CD8-positive, alpha-beta memory T cell (primary cell): ENCODE measurements around the gene TAF11L9. TPM values are rescaled to one million over a fixed set of nuclear protein-coding genes. Genes with fewer than 3 reads are reported as not detected.
"Not testable (repeated sequence)": the region's sequence is repeated elsewhere in the genome, so short reads cannot be mapped to it uniquely, and the experiment has no call there.

ENCODE experiments used
- CTCF ChIA-PET: fragments of 350-600 bp; sonication (Branson Sonifier 250); formaldehyde crosslinking; loops from one replicate; lab custom pipeline; 2021; ENCODE audit warnings: antibody characterized with exemption; lab: Charles Lee
- POLR2A ChIA-PET: fragments of 350-600 bp; sonication (Branson Sonifier 250); formaldehyde crosslinking; loops from one replicate; lab custom pipeline; 2021; ENCODE audit warnings: antibody characterized with exemption; lab: Charles Lee
- DNase-seq, 5 donors: peaks; one replicate each; pipeline versions ENCODE4 v3.0.0 to v3.0.0-alpha.2; 2020 to 2022; ENCODE audit warnings: mixed read lengths in 1 of 5
- H3K27ac ChIP-seq: one replicate; pipeline ENCODE4 v1.7.0; 2013; ENCODE audit warnings: low read depth, mild to moderate bottlenecking, low read length, moderate library complexity
- H3K27me3 ChIP-seq: 2 replicates; pipeline ENCODE4 v1.7.0; 2013; ENCODE audit warnings: low read length, mild to moderate bottlenecking; ENCODE audit not compliant: insufficient read depth, poor library complexity, severe bottlenecking
- H3K36me3 ChIP-seq: 2 replicates; pipeline ENCODE4 v1.7.0; 2013; ENCODE audit warnings: mild to moderate bottlenecking, low read length, moderate library complexity; ENCODE audit not compliant: insufficient read depth
- H3K4me1 ChIP-seq: 2 replicates; pipeline ENCODE4 v1.7.0; 2013; ENCODE audit warnings: mild to moderate bottlenecking, low read length, moderate library complexity; ENCODE audit not compliant: insufficient read depth
- H3K4me3 ChIP-seq: 2 replicates; pipeline ENCODE4 v1.7.0; 2013; ENCODE audit warnings: mild to moderate bottlenecking, low read length
- H3K9me3 ChIP-seq: 2 replicates; pipeline ENCODE4 v1.7.0; 2013; ENCODE audit warnings: mild to moderate bottlenecking, low read length
- H3K27ac Mint-ChIP-seq, 8 donors: one replicate each; pipeline ENCODE4 v1.8.0; 2020 to 2021; ENCODE audit warnings: mixed read lengths in 8 of 8, mild to moderate bottlenecking in 6 of 8, inconsistent platforms in 3 of 8, moderate library complexity in 3 of 8
- H3K27me3 Mint-ChIP-seq, 2 donors: one replicate each; pipeline ENCODE4 v1.8.0; 2020 to 2021; ENCODE audit warnings: mixed read lengths in 2 of 2, mild to moderate bottlenecking in 1 of 2, moderate library complexity in 1 of 2
- H3K36me3 Mint-ChIP-seq, 3 donors: one replicate each; pipeline ENCODE4 v1.8.0; 2020 to 2021; ENCODE audit warnings: mixed read lengths in 3 of 3, inconsistent platforms in 1 of 3, mild to moderate bottlenecking in 1 of 3
- H3K4me1 Mint-ChIP-seq, 3 donors: one replicate each; pipeline ENCODE4 v1.8.0; 2020 to 2021; ENCODE audit warnings: mixed read lengths in 3 of 3, inconsistent platforms in 1 of 3, mild to moderate bottlenecking in 1 of 3
- H3K4me3 Mint-ChIP-seq, 7 donors: one replicate each; pipeline ENCODE4 v1.8.0; 2020 to 2021; ENCODE audit warnings: mixed read lengths in 7 of 7, mild to moderate bottlenecking in 6 of 7, moderate library complexity in 4 of 7, inconsistent platforms in 2 of 7
- H3K9me3 Mint-ChIP-seq, 5 donors: one replicate each; pipeline ENCODE4 v1.8.0; 2020 to 2022; ENCODE audit warnings: mixed read lengths in 5 of 5, mild to moderate bottlenecking in 3 of 5, moderate library complexity in 2 of 5, inconsistent platforms in 1 of 5
- polyA plus RNA-seq: library from polyadenylated mRNA; unstranded; fragments of 300-500 nt; fragmentation: Illumina TruSeq; gene quantifications from one replicate; pipeline ENCODE4 v1.2.3, GENCODE V29; 2021
- total RNA-seq, 2 experiments: library from RNA; stranded (reverse); gene quantifications; one replicate each; pipeline ENCODE4 v1.2.3, GENCODE V29; 2021

The TAF11L9 gene
- total RNA-seq (not detected), polyA plus RNA-seq (not detected)

DNA sequence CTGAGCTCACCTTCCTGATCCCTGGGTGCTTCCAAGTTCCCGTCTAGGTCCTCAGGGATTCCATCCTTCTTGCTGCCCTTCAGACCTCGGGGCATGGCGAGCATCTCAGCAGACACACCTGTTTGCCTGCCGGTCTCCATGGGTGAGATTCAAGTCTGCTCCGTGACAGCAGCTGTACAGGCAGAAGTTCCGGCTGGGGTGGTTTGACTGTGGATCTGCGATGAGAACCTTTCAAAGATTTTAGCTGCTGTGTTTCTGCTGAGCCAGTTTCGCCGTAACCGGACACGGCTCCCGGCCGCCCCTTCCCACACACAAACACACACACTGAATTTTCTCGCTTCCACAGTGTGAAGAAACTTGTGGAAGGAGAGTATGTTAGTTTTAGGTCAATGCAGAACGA, at the start of gene TAF11L9:
TAF11L9 (minus strand) TSS at position 140 of the 400 bp plus-strand sequence.
- H3K4me1 ChIP-seq, H3K27me3 ChIP-seq, H3K36me3 Mint-ChIP-seq, H3K4me3 ChIP-seq, H3K27me3 Mint-ChIP-seq, CTCF ChIA-PET, H3K4me1 Mint-ChIP-seq, H3K27ac ChIP-seq, H3K27ac Mint-ChIP-seq, H3K4me3 Mint-ChIP-seq, POLR2A ChIA-PET, H3K9me3 ChIP-seq, H3K9me3 Mint-ChIP-seq, DNase-seq, H3K36me3 ChIP-seq: not testable (repeated sequence)

DNA sequence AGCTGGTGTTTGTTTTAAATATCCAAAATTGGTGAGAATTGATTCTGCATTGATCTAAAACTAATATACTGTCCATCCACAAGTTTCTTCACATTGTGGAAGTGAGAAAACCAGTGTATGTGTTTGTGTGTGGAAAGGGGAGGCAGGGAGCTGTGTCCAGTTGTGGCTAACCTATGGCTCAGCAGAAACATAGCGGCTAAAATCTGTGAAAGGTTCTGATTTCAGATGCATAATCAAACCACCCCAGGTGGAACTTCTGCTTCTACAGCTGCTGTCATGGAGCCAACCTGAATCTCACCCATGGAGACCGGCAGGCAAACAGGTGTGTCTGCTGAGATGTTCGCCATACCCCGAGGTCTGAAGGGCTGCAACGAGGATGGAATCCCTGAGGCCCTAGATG, 40.0 kb upstream of the TAF11L9 start, which contains the start of gene TAF11L14:
TAF11L14 (plus strand) TSS at position 301 of the 400 bp plus-strand sequence.
- no peaks in the 10 kb centered on the region for H3K27me3 ChIP-seq
- Mint-ChIP-seq H3K27ac (no peak within 1 kb of the TSS), H3K9me3 (peaks cover 0 to 10% (median 0%) of the 10 kb centered on the region in 5 donors), H3K27me3 (peaks cover 0 to 1% of the 10 kb centered on the region in 2 donors), H3K36me3 (no peaks in the 10 kb centered on the region), H3K4me3 (no peak within 1 kb of the TSS), H3K4me1 (no peaks in the 10 kb centered on the region)
- ChIA-PET CTCF (no interaction called here), POLR2A (no interaction called here)
- H3K27ac ChIP-seq: no peak within 1 kb of the TSS
- no peaks in the 10 kb centered on the region for H3K9me3 ChIP-seq
- no peak for DNase-seq
- no peaks in the 10 kb centered on the region for H3K4me1 ChIP-seq
- no peak within 1 kb of the TSS for H3K4me3 ChIP-seq
- H3K36me3 ChIP-seq: no peaks in the 10 kb centered on the region

DNA sequence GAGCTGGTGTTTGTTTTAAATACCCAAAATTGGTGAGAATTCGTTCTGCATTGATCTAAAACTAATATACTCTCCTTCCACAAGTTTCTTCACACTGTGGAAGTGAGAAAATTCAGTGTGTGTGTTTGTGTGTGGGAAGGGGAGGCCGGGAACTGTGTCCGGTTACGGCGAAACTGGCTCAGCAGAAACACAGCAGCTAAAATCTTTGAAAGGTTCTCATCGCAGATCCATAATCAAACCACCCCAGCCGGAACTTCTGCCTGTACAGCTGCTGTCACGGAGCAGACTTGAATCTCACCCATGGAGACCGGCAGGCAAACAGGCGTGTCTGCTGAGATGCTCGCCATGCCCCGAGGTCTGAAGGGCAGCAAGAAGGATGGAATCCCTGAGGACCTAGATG, 37.6 kb upstream of the TAF11L9 start, which contains the start of gene TAF11L13:
TAF11L13 (plus strand) TSS at position 301 of the 400 bp plus-strand sequence.
- DNase-seq, H3K4me1 ChIP-seq, H3K27ac ChIP-seq, H3K9me3 ChIP-seq, H3K36me3 ChIP-seq, H3K27me3 Mint-ChIP-seq, H3K36me3 Mint-ChIP-seq, POLR2A ChIA-PET, H3K4me3 Mint-ChIP-seq, H3K4me3 ChIP-seq, H3K27me3 ChIP-seq, CTCF ChIA-PET, H3K27ac Mint-ChIP-seq, H3K4me1 Mint-ChIP-seq: not testable (repeated sequence)
- peaks cover 0 to 12% (median 0%) of the 10 kb centered on the region in 5 donors for H3K9me3 Mint-ChIP-seq

DNA sequence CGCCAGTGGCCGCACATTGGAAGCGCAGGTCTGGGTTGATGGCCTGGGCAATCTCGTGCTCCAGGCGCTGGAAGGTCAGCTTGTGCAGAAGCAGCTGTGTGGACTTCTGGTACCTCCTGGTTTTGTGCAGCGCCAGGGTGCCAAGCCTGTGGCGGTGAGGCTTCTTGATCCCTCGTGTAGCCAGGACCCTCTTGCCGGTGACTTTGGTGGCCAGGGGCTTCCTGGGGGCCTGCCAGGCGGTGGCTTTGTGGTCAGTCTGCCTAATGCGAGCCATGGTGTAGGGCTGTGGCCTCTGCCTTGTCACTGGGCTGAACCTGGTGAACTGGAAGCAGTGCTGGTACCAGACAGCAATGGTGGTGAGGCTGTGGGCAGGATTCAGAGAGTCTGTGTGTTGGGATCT, 31.5 kb upstream of the TAF11L9 start:
- Mint-ChIP-seq H3K4me3 (no peak overlapping the region), H3K27me3 (peaks cover 0 to 3% of the 10 kb centered on the region in 2 donors), H3K4me1 (no peaks in the 10 kb centered on the region), H3K27ac (no peak overlapping the region), H3K36me3 (no peaks in the 10 kb centered on the region), H3K9me3 (peaks cover 0 to 15% (median 2%) of the 10 kb centered on the region in 5 donors)
- CTCF ChIA-PET: no interaction called here
- Histone ChIP-seq H3K36me3 (no peaks in the 10 kb centered on the region), H3K27me3 (no peaks in the 10 kb centered on the region), H3K4me3 (no peak overlapping the region), H3K27ac (no peak overlapping the region), H3K9me3 (no peaks in the 10 kb centered on the region), H3K4me1 (no peaks in the 10 kb centered on the region)
- DNase-seq: no peak
- POLR2A ChIA-PET: no interaction called here

DNA sequence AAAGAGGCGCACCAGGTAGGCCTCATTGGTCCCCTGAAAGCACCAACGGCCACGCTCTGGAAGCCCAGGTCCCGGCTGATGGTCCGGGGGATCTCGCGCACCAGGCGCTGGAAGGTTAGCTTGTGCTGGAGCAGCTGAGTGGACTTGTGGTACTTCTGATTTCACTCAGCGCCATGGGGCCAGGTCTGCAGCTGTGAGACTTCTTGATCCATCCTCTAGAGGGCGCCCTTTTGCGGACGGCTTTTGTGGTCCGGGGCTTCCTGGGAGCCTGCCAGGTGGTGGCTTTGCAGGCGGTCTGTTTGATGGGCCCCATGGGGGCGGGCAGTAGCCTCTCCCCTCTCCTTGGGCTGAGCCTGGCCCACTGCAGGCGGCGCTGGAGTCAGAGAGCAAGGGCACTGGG, 26.4 kb upstream of the TAF11L9 start:
- H3K9me3 Mint-ChIP-seq: peaks cover 0 to 16% (median 5%) of the 10 kb centered on the region in 5 donors
- Histone ChIP-seq H3K9me3 (no peaks in the 10 kb centered on the region), H3K27me3 (no peaks in the 10 kb centered on the region)

DNA sequence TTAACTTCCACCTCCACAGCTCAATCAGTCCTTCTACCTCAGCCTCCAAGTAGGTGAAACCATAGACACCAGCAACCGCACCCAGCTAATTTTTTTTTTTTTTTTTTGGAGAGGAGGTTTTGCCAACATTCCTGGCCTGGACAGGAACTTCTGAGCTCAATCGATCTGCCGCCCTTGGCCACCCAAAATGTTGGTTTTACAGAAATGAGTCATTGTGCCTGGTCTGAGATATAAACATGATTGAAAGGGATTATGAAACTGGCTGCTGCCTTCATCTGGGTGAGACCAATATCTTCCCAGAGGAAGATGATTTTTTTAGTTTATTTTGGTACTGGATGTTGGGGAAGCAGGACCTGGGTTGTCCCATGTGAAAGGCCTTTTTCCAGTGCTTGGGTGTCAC, 25.2 kb upstream of the TAF11L9 start:
- Mint-ChIP-seq H3K27me3 (peaks cover 0 to 2% of the 10 kb centered on the region in 2 donors), H3K4me1 (no peaks in the 10 kb centered on the region), H3K9me3 (peaks cover 0 to 19% (median 5%) of the 10 kb centered on the region in 5 donors), H3K27ac (no peak overlapping the region), H3K36me3 (no peaks in the 10 kb centered on the region), H3K4me3 (no peak overlapping the region)
- no peaks in the 10 kb centered on the region for H3K4me1 ChIP-seq
- H3K4me3 ChIP-seq: no peak overlapping the region
- H3K36me3 ChIP-seq: no peaks in the 10 kb centered on the region
- no peak for DNase-seq
- POLR2A ChIA-PET: no interaction called here
- H3K27me3 ChIP-seq: no peaks in the 10 kb centered on the region
- CTCF ChIA-PET: no interaction called here
- no peak overlapping the region for H3K27ac ChIP-seq
- H3K9me3 ChIP-seq: no peaks in the 10 kb centered on the region

More for the DNA sequence above, 26.4 kb upstream of the TAF11L9 start:
- Mint-ChIP-seq H3K4me3 (no peak overlapping the region), H3K4me1 (no peaks in the 10 kb centered on the region), H3K36me3 (no peaks in the 10 kb centered on the region), H3K27me3 (peaks cover 0 to 2% of the 10 kb centered on the region in 2 donors), H3K27ac (no peak overlapping the region)
- no peak for DNase-seq
- ChIA-PET CTCF (no interaction called here), POLR2A (no interaction called here)
- H3K4me1 ChIP-seq: no peaks in the 10 kb centered on the region
- H3K27ac ChIP-seq: no peak overlapping the region
- H3K36me3 ChIP-seq: no peaks in the 10 kb centered on the region
- H3K4me3 ChIP-seq: no peak overlapping the region

DNA sequence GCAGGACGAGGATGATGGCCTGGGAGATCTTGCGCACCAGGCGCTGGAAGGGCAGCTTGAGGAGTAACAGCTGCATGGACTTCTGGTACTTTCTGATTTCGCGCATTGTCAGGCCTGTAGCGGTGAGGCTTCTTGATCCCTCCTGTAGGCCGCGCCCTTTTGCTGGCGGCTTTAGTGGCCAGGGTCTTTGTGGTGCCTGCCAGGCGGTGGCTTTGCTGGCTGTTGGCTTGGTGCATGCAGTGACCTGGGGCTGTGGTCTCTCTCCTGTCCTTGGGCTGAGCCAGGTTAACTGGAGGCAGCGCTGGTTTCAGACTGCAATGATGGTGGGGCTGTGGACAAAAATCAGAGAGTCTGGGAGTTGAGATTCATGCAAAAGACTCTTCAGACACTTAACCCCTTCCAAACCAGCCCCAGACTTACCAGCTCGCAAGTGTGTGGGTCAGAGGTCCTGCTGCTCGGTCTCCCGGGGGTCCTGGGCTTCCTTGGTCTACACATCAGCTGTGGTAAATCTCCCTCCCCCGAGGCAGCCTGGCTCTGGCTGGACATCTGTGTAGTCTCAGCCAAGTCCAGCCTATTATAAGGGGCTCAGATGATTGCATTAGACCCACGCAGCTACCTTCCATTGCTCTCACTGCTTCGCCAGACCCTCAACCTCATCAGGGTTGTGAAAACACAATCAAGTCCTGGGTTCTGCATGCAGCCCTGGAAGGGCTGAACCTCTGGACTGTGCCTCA, 20.8 kb upstream of the TAF11L9 start:
- H3K27me3 ChIP-seq: no peaks in the 10 kb centered on the region
- POLR2A ChIA-PET: no interaction called here
- no peak overlapping the region for H3K4me3 ChIP-seq
- H3K27me3 Mint-ChIP-seq: no peaks in the 10 kb centered on the region
- DNase-seq: no peak
- no peak overlapping the region for H3K27ac Mint-ChIP-seq
- no peak overlapping the region for H3K4me3 Mint-ChIP-seq
- no peaks in the 10 kb centered on the region for H3K4me1 Mint-ChIP-seq
- H3K36me3 ChIP-seq: no peaks in the 10 kb centered on the region
- H3K9me3 Mint-ChIP-seq: peaks cover 0 to 18% (median 5%) of the 10 kb centered on the region in 5 donors
- H3K9me3 ChIP-seq: no peaks in the 10 kb centered on the region
- no peak overlapping the region for H3K27ac ChIP-seq
- no peaks in the 10 kb centered on the region for H3K4me1 ChIP-seq
- CTCF ChIA-PET: no interaction called here
- H3K36me3 Mint-ChIP-seq: no peaks in the 10 kb centered on the region

DNA sequence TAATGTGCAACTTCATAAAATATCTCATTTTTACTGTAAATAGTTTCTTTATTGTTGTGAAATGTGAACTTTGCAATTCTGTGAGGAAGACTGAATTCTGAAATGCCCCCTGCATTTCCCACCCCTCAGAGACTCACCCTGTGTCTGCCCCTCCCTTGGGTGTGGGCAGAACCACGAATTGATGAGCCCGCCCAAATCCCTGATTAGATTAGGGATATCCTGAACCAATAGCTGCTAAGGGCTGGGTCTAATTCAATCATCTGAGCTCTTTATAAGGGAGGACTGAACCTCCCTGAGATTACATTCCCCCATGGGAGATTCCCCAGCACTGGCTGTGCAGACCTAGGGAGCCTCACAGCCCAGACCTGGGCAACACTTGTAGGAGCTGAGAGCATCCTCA, 15.9 kb upstream of the TAF11L9 start, which contains the start of gene TAF11L12:
TAF11L12 (plus strand) TSS at position 301 of the 400 bp plus-strand sequence.
- CTCF ChIA-PET, H3K27me3 Mint-ChIP-seq, H3K27me3 ChIP-seq, H3K4me3 Mint-ChIP-seq, H3K36me3 Mint-ChIP-seq, H3K27ac Mint-ChIP-seq, POLR2A ChIA-PET, H3K27ac ChIP-seq, H3K4me3 ChIP-seq, H3K36me3 ChIP-seq, H3K9me3 ChIP-seq, DNase-seq, H3K4me1 ChIP-seq, H3K4me1 Mint-ChIP-seq: not testable (repeated sequence)
- H3K9me3 Mint-ChIP-seq: peaks cover 0 to 26% (median 7%) of the 10 kb centered on the region in 5 donors
